Urothelium cell line (cell line): ENCODE data around the gene CHEK2.
"Not testable (repeated sequence)": the region's sequence is repeated elsewhere in the genome, so short reads cannot be mapped to it uniquely, and the experiment has no call there.

ENCODE experiments used
- DNase-seq: peaks from one replicate; pipeline ENCODE4 v3.0.0; 2011; ENCODE audit warnings: low spot score, mixed read lengths
- FAIRE-seq: peaks from 2 replicates; lab custom pipeline; 2011; peaks lifted over from hg19 to GRCh38; lab: Jason Lieb, UNC

Gene CHEK2

DNA sequence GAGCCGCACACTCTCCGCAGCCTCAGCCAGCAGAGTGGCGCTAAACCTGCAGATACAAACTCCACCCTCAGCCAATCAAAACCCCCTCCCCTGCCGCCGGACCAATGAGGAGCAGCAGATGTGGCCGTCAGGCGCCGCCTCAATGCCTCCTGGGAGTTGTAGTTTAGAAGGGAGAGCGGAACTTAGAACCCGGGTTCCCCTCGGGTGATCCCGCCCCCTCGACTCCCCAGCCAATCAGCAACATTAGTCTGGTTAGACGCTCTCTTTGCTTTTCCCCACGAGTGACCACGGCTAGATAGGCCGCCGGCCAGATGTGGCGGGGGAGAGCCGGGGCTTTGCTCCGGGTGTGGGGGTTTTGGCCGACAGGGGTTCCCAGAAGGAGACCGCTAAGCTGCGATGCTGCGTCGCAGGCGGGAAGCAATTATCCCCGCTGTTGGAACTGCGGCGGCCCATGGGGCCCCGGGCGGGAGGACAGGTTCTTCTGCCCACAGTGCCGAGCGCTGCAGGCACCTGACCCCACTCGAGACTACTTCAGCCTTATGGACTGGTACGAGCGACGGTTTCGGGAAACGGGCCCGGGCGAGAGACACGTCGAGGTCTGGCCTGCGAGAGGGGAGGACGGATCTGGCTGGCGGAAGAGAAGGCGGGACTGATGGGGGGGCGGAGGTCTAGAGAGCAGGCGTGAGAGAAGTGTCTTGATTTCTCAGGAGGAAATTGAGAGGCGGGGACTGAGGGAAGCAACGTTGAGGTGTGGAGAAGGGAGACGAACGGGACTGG is at the start of gene CHEK2, which contains the start of gene HSCB:
TSS of gene CHEK2 (minus strand) at position 36 of the 777 bp plus-strand sequence. CDS start 7,099 bp downstream, outside the sequence.
TSS of gene HSCB (plus strand) at position 255 of the 777 bp plus-strand sequence. CDS start at position 312, 57 bp downstream.
- FAIRE-seq (peak; percentile 93), DNase-seq (peak; percentile 99)

DNA sequence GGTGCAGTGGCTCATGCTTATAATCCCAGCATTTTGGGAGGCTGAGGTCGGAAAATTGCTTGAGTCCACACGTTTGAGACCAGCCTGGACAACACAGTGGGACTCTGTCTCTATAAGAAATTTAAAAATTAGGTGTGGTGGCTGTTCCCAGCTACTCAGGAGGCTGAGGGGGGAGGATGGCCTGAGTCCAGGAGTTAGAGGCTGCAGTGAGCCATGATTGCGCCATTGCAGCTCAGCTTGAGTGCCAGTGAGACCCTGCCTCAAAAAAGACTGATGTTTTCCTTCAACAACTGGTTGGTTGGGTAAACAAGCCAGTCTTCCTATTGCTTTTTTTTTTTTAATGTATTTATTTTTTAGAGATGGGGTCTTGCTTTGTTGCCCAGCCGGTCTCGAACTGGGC is 49.5 kb upstream of the CHEK2 start:
- DNase-seq (no peak), FAIRE-seq (no peak)

DNA sequence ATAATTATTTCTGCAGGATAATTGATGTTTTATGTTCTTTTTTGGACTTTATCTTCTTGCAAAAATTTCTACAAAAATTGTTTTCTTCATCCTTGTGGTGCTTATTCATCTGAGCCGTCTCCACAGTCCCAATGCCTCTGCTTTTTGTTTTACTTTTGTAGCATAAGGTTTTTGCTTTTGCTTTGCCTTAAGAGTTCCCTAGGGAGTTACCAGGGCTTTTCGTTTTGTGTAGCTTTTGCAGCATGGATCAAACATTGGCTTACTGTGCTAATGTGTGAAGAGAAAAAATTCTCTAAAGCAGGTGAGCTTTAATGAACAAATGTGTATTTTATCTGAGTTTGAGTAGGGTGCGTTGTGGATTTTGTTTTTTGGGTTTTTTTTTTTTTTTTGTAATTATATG is 47.0 kb upstream of the CHEK2 start:
- no peak for FAIRE-seq
- DNase-seq, result no peak

DNA sequence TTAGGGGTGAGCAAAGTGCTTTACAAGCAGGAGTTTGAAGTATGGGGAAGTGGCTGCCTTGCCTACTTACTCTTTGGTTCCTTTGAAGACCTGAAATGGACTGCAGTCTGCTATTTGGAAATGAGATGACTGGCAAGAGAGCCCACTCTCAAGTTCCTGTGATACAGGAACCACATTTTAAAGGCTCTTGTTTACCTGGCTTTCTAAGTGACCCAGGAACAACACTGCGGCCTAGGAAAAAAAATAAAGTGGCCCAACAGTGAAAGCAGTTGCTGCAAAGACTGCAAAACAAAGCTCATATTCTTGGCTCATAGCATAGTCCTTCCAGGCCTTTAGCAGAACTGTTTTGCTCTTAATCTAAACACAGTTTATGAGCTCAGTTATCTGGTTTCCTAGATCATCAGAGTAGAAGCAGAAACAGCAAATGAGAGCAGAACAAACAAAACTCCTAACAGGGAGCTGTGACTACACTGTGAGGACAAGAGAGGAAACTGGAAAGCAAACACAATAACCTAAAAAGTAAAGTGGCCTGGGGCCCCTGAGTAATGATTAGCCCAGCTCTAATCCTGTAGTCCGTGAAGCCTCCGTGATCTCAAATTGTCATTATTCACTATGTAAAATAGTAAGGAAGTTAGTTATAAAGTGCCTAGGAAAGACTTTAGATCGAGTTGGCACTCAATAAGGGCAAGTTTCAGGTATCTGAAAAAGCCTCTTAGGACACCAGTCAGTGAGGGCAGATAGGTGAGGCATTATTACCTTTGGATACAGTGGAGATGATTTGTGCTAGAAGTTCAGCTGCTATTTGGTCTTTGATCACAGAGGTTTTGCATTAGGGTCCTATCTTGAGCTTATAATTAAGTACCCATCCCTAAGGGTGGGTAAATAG is 42.4 kb upstream of the CHEK2 start:
- DNase-seq (no peak), FAIRE-seq (no peak)

DNA sequence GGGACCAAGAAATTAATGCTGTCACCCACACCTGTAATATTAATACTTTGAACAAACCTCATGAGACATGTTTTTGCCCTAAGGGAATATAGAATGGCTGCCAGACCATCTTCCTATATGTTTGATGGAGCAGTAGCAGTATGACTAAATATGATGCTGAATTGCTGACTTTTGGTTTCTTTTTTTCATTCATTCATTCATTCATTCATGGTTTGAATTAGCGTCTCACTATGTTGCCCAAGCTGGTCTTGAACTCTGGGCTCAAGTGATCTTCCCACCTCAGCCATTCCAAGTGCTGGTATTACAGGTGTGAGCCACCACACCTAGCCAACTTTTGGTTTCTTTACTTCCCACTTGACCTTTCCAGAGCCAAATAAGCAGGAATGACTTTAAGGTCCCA is 38.7 kb upstream of the CHEK2 start:
- FAIRE-seq, result no peak
- DNase-seq, result no peak

DNA sequence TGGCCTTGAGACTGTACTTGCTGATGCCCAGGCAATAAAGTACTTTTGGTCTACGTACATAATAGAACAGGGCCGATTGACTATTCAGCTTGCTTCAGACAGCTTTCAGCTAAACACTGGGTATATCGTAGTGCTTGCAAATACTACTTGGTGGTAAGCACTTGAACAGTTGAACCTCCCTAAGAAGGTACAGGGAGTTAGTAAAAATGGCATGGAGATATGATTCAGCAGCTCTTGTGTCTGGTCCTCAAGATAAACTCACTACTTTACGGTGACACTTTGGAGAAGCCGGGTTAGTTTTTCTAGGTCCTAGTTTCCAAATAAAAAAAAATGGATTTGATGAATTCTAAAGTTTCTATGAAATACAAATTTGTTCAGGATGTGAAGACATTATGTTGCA is 38.2 kb upstream of the CHEK2 start:
- no peak for DNase-seq
- FAIRE-seq, result no peak

DNA sequence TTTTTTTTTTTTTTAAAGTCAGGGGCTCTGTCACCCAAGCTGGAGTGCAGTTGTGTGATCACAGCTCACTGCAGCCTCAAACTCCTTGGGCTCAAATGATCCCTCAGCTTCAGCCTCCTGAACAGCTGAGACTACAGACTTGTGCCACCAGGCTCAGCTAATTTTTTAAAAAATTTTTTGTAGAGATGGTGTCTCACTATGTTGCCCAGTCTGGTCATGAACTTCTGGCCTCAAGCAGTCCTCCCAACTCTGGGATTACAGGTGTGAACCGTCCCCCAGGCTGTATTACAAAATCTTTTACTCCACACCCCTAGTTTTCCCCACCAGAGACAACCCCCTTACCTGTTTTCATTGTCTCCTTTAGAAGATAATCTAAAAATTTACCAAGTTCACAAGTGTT is 32.8 kb upstream of the CHEK2 start:
- no peak for DNase-seq
- FAIRE-seq, result no peak

DNA sequence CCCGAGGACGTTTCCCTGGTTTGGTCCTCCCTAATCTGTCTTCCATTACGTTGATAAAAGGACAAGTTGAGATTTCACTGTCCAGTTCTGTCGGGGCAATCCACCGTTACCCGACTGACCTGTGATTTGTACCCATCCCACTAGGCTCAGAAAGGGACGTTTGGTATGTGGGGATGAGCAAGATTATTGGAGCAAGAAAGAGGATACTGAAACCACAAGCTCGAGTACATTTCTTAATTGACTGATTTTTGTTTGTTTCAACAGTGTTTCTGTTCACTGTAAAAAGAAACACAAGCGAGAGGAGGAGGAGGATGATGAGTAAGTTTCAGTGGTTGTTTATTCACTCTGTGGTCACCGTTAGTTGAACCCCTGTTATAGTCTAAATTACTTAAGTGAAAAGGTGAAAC is 31.8 kb upstream of the CHEK2 start:
- no peak for FAIRE-seq
- DNase-seq, result no peak

DNA sequence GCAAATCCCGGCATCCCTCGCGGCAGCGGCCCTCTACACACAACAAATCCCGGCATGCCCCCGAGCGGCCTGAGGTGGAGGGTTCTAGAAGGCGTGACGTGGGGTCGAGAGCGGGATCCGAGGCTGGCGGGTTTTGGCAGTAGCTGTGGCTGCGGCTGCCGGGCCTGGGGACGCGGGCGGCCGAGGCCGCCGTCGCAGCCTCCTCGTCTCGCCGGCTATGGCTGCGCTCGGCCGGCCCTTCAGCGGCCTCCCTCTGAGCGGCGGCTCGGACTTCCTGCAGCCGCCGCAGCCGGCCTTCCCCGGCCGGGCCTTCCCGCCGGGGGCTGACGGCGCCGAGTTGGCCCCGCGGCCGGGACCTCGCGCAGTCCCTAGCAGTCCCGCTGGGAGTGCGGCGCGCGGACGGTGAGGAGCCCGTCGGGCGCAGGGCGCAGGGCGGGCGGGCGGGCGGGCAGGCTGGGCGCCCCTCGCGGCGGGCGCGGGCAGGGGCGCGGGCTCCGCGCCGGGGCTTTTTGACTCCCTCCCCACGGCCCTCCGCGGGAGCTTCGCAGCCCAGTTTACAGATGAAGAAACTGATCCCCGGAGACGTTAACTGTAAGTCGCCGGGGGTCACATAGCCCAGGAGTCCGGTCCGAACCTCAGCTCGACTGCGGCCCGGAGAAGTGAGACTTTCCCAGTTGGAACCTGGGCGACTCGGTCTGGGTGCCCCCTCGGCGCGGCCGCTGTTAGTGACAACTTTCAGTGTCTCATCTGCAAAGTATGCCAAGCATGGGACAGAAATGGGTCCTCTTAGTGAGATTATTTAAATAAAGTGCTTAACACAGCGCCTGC is 31.2 kb upstream of the CHEK2 start, which contains the start of gene CCDC117:
TSS of gene CCDC117 (plus strand) at position 63 of the 828 bp plus-strand sequence. CDS start at position 218, 155 bp downstream.
- peak; percentile 97 for DNase-seq
- FAIRE-seq, result peak; percentile 75

DNA sequence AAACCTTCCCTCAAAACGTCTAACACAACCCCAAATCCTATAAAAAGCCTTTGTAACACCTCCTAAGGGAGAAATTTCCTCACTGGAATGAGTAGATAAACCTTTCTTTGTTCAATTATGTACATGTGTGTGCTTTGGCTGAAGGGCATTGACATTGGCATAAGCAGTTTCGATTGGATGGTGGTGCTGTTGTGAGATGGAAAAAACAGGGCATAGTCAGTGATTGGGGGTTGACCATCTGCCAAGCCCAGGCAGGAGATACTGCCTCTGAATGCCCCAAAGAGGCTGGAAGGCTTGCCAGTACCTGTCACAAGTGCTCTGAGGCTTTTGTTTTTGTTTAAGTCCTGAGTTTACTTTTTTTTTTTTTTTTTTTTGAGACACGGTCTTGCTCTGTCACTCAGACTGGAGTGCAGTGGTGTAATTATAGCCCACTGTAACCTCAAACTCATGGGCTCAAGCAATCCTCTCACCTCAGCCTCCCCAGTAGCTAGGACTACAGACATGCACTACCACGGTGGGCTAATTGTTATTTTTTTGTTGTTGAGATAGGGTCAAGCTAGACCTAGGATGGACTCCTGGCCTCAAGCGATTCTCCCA is 29.7 kb upstream of the CHEK2 start:
- DNase-seq, result no peak
- no peak for FAIRE-seq

DNA sequence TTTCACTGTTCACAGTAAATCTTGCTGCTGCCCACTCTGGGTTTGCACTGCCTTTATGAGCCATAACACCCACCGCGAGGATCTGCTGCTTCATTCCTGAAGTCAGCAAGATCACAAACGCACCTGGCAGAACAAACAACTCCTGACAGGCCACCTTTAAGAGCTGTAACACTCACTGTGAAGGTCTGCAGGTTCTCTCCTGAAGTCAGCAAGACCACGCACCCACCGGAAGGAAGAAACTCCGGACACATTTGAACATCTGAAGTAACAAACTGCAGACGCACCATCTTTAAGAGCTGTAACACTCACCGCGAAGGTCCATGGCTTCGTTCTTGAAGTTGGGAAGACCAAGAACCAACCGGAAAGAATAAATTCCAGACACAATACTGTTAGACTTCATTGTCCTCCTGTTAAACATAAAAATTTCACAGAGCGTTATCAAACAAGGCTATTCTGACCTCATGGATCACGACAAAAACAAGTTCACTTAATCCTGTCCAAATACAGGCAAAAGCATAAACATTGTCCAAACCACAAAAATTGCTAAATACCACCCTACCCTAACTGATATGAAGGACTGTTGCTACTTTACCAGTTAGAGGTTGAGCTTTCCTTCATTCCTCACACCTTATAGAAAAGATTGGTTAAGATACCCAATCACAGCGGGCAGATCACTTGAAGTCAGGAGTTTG is 27.9 kb upstream of the CHEK2 start:
- FAIRE-seq, result no peak
- DNase-seq, result no peak

DNA sequence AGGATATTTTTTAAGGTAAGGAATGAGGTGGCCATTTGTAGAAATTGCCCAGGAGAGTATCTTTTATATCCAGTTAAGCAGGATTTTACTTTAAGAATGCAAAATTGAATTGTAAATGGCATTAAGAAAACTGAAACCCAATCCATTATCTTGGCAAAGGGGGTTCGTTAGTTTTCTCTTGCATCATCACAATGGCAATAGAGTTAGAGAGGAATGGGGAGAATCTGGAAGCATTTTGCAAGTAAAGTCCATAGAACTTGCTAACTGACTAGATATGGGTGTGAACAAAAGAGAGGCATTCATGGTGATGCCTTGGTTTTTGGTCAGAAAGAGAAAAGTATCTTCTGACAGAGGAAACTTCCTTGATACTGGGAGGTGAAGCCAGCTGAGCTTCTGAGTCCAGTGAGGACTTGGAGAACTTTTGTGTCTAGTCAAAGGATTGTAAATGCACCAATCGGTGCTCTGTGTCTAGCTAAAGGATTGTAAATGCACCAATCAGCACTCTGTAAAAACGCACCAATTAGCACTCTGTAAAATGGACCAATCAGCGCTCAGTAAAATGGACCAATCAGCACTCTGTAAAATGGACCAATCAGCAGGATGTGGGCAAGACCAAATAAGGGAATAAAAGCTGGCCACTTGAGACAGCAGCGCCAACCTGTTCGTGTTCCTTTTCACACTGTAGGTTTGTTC is 27.2 kb upstream of the CHEK2 start:
- DNase-seq, result no peak
- no peak for FAIRE-seq

DNA sequence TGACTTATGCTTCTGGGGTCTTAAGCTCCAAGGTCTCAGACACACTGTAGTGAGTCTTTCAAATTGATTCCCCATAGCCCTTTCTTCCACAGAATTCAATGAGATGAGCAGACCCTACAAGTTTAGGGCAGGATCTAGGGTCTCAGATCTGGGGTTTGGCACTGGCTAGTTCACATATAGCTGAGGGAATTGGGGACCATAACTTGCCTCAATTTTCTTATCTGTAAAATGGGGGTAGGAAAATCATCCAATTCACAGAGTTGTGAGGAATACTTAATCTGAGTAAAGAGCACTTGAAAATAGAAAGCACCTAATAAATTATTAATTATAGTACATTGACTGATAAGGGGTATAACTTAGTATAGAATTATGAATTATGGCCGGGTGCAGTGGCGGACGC is 25.0 kb upstream of the CHEK2 start:
- DNase-seq, result no peak
- FAIRE-seq, result no peak

DNA sequence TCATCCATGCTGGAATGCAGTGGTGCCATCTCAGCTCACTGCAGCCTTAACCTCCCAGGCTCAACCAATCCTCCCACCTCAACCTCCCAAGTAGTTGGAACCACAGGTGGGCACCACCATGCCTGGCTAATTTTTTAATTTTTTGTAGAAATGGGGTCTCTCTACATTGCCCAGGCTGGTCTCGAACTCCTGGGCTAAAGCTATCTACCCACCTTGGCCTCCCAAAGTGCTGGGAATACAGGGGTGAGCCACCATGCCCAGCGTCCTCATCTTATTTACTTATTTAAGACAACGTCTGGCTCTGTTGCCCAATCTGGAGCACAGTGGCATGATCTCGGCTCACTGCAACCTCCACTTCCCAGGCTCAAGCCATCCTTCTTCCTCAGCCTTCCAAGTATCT is 20.4 kb upstream of the CHEK2 start:
- DNase-seq, FAIRE-seq: not testable (repeated sequence)

DNA sequence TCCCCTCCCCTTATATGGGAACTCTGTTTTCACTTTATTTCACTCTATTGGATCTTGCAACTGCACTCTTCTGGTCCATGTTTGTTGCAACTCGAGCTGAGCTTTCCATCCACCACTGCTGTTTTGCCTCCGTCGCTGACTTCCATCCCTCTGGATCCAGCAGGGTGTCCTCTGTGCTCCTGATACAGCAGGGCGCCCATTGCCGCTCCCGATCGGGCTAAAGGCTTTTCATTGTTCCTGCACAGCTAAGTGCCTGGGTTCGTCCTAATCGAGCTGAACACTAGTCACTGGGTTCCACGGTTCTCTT is 19.8 kb upstream of the CHEK2 start:
- FAIRE-seq (no peak), DNase-seq (no peak)

DNA sequence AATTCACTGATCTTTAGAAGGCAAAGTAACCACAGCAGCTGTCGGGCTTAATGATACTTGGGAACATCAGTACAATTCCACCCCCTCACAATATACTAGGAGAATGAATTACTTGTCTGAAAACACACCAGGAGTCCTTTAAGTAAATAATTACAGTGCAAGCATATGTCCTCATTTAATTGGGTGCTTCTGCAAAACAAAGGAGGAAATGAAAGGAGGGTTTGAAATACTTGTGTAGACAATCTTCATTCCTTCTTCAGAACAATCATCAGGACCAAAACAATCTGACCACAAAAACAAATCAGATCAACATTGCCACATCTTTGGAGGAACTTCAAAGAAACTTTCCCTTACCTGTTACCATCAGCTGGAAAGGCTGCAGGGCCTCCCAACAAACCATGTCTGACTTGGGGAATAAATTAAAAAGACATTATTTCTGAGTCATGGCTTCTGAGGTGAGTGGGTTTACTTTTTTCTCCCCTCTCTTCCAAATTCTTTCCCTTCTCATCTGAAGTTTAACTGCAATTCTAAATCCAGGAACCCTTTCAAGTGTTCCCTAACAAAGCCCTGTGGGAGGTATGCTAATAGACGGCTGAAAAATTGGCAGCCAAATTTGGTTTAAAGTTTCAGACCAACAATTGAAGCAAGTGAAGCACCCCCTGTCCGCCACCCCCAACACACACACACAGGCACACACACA is 18.4 kb upstream of the CHEK2 start:
- FAIRE-seq (no peak), DNase-seq (peak; percentile 19)

DNA sequence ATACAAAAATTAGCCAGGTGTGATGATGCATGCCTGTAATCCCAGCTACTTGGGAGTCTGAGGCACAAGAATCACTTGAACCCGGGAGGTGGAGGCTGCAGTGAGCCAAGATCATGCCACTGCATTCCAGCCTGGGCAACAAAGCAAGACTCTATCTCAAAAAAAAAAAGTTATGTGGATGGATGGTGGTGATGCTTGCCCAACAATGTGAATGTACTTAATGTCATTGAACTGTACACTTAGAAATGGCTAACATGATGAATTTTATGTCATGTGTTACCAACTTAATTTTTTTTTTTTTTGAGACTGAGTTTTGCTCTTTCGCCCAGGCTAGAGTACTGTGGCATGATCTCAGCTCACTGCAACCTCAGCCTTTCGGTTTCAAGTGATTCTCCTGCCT is 12.9 kb upstream of the CHEK2 start:
- DNase-seq, FAIRE-seq: not testable (repeated sequence)

DNA sequence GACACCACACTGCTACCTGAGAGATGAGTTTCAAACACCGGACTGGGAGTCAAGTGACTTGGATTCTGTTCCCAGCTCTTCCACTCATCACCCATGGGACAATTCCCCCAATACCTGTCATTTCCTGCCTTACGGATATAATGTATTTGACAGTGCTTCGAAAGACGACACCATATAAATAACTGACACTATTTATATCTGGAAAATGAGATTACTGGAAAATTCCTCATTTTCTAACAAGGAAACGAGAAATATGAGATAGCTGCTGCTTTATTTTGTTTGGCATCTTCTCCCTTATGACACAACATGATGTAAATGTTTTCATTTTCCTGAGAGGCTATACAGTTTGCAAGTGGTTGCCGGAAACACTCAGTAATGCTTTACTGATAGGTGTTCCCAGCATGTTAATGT is 8.9 kb upstream of the CHEK2 start:
- no peak for DNase-seq
- FAIRE-seq, result no peak

DNA sequence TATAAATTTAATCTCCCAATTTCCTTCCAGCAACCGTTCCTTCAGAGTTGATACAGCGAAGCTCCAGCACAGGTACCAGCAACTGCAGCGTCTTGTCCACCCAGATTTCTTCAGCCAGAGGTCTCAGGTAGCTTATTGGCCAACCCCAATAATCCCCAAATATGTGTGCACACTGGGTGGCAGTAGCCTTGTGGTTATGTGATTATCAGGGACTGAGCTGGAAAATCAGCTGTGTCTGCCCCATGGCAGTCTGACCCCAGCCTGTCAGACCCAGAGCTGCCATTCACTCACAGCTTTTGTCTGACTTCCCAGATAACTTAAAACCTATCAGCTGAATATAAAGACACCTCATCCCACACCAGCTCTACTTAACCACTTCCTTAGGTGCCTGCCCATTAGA is 2.2 kb upstream of the CHEK2 start:
- DNase-seq (no peak), FAIRE-seq (no peak)
